Panc1 (cell line): Measurements from ENCODE around the gene LRRC26.

Experiments
- CTCF ChIP-seq: fragments of 450-650 bp; IDR thresholded peaks from 2 replicates; pipeline ENCODE4 v1.5.1; 2017; ENCODE audit warnings: mild to moderate bottlenecking
- POLR2AphosphoS5 ChIP-seq: IDR thresholded peaks from 2 replicates; pipeline ENCODE4 v1.6.1; 2012; ENCODE audit warnings: mild to moderate bottlenecking, low read depth, low read length, moderate library complexity
- SIN3A ChIP-seq: IDR thresholded peaks from 2 replicates; pipeline ENCODE4 v1.6.1; 2012; ENCODE audit warnings: low read depth, mild to moderate bottlenecking, low read length, moderate library complexity, borderline replicate concordance; ENCODE audit not compliant: insufficient read depth
- TF ChIP-seq, protein P1 (sequence below), 2 experiments: IDR thresholded peaks; 2 replicates each; pipeline ENCODE4 v1.6.1; 2011 to 2012; ENCODE audit warnings: low read depth in 2 of 2, control low read depth in 1 of 2, low read length in 1 of 2, mild to moderate bottlenecking in 1 of 2, moderate library complexity in 1 of 2; ENCODE audit not compliant: insufficient read depth in 1 of 2

- TF ChIP-seq CTCF, result no peak
- TF ChIP-seq, protein P1, sequence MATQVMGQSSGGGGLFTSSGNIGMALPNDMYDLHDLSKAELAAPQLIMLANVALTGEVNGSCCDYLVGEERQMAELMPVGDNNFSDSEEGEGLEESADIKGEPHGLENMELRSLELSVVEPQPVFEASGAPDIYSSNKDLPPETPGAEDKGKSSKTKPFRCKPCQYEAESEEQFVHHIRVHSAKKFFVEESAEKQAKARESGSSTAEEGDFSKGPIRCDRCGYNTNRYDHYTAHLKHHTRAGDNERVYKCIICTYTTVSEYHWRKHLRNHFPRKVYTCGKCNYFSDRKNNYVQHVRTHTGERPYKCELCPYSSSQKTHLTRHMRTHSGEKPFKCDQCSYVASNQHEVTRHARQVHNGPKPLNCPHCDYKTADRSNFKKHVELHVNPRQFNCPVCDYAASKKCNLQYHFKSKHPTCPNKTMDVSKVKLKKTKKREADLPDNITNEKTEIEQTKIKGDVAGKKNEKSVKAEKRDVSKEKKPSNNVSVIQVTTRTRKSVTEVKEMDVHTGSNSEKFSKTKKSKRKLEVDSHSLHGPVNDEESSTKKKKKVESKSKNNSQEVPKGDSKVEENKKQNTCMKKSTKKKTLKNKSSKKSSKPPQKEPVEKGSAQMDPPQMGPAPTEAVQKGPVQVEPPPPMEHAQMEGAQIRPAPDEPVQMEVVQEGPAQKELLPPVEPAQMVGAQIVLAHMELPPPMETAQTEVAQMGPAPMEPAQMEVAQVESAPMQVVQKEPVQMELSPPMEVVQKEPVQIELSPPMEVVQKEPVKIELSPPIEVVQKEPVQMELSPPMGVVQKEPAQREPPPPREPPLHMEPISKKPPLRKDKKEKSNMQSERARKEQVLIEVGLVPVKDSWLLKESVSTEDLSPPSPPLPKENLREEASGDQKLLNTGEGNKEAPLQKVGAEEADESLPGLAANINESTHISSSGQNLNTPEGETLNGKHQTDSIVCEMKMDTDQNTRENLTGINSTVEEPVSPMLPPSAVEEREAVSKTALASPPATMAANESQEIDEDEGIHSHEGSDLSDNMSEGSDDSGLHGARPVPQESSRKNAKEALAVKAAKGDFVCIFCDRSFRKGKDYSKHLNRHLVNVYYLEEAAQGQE (IDR thresholded peaks at IDR 0.05; ENCODE audit: insufficient read depth in 1 of 2, low read depth in 2 of 2, low read length in 1 of 2), result no peak
- TF ChIP-seq POLR2AphosphoS5, result no peak
- no peak for TF ChIP-seq SIN3A
Measured at GRCh38 chr9:137149942-137150616, 19.8 kb downstream of the LRRC26 start.
